ENCODE data around the gene DENND1A. TPM values are rescaled to one million over a fixed set of nuclear protein-coding genes. Genes with fewer than 3 reads are reported as not detected.

The DENND1A gene
- total RNA-seq, 1 donor = 22.9 TPM

DNA sequence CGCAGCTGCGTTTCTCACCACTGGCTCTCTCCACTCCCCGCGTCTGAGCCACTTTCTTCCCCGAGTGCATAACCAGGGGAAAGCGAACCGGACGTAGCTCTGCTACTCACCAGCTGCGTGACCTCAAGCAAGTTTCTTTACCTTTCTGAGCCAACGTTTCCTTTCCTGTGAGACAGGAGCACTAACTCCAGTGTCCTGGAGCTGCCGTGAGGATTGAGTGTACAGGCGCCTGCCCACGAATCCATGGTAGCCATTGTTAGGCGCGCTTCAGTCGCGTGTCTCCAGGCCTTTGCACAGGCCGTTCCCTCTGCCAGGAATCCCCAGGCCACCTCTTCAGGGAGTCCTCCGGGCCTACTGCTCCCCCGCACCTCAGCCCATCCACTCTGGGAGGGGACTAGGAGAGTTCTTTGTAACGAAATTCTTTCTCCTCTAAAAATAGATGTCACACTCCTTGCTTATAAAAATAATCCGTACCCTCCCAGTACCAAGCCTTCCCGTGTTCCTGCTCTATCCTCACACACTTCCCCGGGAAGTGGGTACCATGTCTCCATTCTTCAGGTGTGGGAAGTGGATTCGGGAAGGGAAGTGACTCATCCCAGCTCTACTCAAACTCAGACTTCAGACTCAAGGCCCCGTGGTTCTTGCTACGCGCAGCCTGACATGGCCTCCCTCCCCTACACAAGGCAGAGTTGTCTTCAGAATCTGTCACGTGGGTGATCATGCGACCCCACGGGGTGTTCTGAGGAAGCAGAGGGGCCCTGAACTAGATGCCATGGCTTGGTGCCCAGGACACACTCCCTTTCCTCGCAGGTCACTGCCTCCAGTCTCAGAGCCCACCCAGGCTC, 590.0 kb downstream of the DENND1A start:
- TF ChIP-seq, protein P1, sequence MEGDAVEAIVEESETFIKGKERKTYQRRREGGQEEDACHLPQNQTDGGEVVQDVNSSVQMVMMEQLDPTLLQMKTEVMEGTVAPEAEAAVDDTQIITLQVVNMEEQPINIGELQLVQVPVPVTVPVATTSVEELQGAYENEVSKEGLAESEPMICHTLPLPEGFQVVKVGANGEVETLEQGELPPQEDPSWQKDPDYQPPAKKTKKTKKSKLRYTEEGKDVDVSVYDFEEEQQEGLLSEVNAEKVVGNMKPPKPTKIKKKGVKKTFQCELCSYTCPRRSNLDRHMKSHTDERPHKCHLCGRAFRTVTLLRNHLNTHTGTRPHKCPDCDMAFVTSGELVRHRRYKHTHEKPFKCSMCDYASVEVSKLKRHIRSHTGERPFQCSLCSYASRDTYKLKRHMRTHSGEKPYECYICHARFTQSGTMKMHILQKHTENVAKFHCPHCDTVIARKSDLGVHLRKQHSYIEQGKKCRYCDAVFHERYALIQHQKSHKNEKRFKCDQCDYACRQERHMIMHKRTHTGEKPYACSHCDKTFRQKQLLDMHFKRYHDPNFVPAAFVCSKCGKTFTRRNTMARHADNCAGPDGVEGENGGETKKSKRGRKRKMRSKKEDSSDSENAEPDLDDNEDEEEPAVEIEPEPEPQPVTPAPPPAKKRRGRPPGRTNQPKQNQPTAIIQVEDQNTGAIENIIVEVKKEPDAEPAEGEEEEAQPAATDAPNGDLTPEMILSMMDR (IDR thresholded peaks at IDR 0.05; ENCODE audit: insufficient read depth, low read depth, low read length) = no peak
- H3K4me3 ChIP-seq (ENCODE audit: low read depth, low read length) = no peak overlapping the region
- no peak for DNase-seq (ENCODE audit: low read depth)

DNA sequence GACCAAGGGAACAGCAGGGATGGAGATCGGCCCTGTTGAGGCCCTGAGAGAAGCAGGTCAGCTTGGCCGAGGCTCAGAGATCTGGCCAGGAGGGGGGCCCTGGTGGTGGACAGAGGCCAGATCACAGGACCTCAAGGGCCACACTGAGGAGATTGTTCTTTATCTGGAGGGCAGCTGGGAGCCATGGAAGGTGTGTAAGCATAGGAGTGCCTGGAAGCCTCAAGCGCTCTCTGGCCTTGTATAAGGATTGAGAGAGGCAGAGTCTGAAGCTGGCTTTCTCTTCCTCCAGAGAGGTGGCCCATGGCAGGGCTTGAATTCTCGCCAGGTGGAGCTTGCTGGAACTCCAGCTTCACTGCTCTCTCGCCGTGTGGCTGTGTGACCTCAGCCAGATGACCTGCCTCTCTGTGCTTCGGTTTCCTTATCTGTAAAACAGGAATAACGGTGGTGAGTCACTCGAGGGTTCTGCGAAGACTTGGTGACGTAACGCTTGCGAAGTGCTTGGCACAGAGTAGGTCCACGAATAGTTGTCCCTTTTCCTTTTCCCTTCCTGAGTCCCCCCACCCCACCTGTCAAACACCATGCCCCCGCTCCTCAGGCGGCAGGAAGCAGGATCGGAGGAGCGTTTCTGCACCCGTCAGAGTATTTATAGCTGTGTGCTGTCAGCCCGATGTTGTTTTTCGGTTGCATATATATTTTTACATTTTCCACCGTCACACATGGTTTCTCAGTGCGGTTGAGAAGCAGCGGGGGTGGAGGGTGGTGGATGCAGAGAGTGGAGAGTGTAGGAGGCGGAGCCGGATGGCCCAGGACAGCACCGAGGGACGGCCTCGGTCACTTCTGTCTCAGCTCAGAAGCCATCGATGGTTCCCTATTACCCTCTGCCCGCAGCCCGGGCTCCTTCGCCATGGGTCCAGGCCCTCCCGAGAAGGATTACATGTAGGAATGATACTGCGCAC, 590.9 kb downstream of the DENND1A start:
- H3K4me3 ChIP-seq (ENCODE audit: low read depth, low read length) = no peak overlapping the region
- TF ChIP-seq, protein P1 (IDR thresholded peaks at IDR 0.05; ENCODE audit: insufficient read depth, low read depth, low read length) = no peak
- DNase-seq (ENCODE audit: low read depth) = peak; percentile 53

DNA sequence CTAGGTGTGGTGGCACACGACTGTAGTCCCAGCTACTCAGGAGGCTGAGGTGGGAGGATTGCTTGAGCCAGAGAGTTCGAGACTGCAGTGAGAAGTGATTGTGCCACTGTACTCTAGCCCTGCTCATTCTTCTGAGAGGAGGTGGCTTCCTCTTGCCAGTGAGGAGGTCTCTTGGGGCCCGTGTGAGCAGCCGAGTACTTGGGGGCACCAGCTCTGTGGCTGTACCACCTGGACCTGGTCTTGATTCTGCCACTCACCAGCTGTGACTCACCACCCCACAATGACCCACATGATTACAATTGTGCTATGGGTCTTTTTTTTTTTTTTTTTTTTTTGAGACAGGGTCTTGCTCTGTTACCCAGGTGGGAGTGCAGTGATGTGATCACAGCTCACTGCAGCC, 592.0 kb downstream of the DENND1A start:
- no peak for DNase-seq (ENCODE audit: low read depth)
- TF ChIP-seq, protein P1 (IDR thresholded peaks at IDR 0.05; ENCODE audit: insufficient read depth, low read depth, low read length) = no peak

DNA sequence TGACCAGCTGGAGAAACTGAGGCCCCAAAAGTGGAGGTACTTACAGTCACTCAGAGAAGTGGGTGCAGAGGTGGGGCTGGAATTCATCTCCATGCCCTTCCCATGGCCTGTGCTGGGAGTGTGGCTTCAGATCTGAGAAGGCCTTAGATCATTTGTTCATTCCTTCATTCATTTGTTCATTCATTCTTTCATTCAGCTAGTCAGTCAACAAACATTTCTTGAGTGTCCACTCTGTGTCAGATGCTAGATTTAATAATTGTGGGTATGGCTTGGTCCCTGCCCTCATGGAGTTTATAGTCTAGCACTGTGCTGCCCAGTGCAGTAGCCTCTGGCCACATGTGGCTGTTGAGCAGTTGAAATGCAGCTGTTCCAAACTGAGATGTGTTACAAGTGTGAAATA, 593.0 kb downstream of the DENND1A start:
- TF ChIP-seq, protein P1 (IDR thresholded peaks at IDR 0.05; ENCODE audit: insufficient read depth, low read depth, low read length) = no peak
- no peak overlapping the region for H3K4me3 ChIP-seq (ENCODE audit: low read depth, low read length)
- DNase-seq (ENCODE audit: low read depth) = no peak

More for the DNA sequence above, 592.0 kb downstream of the DENND1A start:
- H3K4me3 ChIP-seq (ENCODE audit: low read depth, low read length) = no peak overlapping the region

DNA sequence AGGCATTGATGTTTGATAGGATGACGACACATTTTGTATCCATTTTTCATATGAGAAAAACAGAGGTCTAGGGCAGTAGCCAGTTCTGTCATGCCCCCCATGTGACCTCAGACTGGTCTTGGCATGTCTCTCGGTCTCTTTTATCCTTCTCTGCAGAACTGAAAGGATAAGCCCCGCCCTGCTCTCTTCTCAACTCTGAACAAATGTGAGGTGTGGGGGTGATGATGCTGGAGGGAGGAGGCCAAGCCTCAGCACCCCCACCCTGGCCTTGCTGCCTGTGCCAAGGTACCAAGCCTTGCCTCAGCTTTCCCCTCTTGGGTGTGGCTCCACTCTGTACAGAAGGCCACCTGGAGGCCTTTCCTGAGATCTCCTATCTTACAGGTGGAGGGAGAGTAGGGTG, 593.5 kb downstream of the DENND1A start:
- no peak for DNase-seq (ENCODE audit: low read depth)
- TF ChIP-seq, protein P1 (IDR thresholded peaks at IDR 0.05; ENCODE audit: insufficient read depth, low read depth, low read length) = no peak
- H3K4me3 ChIP-seq (ENCODE audit: low read depth, low read length) = no peak overlapping the region

DNA sequence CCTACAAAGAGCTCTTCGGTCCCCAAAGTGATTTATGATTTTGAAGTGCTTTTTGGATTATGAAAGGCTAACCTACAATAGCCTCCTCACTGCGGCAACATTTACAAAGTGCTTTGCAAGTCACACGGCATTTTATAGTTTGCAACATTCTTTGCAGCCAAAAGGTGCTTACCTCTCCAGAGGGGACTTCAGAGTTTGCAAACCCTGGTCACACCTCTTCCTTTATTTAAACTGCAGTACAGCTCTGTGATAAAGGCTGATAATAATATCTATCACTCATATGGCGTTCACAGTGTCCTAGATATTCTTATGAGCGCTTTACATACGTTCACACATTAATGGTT, 594.0 kb downstream of the DENND1A start:
- TF ChIP-seq, protein P1 (IDR thresholded peaks at IDR 0.05; ENCODE audit: insufficient read depth, low read depth, low read length) = no peak
- DNase-seq (ENCODE audit: low read depth) = no peak
- H3K4me3 ChIP-seq (ENCODE audit: low read depth, low read length) = no peak overlapping the region

All from fibroblast of villous mesenchyme (primary cell).